ENCODE data around the gene ANKRD44.

ANKRD44 gene

DNA sequence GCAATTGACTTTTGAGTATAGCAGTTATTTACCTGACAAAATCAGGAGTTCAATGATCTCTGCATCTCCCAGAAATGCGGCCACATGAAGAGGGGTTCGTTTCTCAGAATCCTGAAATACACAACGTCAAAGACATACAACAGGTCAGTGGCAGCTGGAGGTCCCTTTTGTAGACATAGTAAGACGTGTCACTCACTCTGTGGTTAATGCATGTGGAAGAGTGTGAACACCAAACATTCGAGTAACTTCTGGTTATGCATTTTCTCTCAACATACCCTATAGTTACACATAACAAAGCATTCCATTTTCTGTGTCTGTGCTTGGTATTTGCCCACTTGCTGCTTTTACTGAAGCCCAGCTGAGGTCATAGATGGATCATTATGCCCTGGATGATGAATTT, 163.6 kb downstream of the ANKRD44 start:
- Histone ChIP-seq H3K27me3 (replicated peaks; ENCODE audit: control insufficient read depth, insufficient read depth, low read length, poor library complexity, severe bottlenecking) (no peaks in the 10 kb centered on the region), H3K4me3 (ENCODE audit: insufficient read depth, low read depth, low read length, poor library complexity, severe bottlenecking) (no peak overlapping the region), H3K4me1 (ENCODE audit: control insufficient read depth, insufficient read depth, low read length, poor library complexity, severe bottlenecking) (peaks cover 18% of the 10 kb centered on the region), H3K9me3 (ENCODE audit: control insufficient read depth, low read length) (no peaks in the 10 kb centered on the region), H3K27ac (ENCODE audit: insufficient read depth, low read length, poor library complexity, severe bottlenecking) (peak overlapping the region; percentile 48), H3K36me3 (ENCODE audit: control insufficient read depth, insufficient read depth, low read length) (no peaks in the 10 kb centered on the region)
- DNase-seq = no peak

DNA sequence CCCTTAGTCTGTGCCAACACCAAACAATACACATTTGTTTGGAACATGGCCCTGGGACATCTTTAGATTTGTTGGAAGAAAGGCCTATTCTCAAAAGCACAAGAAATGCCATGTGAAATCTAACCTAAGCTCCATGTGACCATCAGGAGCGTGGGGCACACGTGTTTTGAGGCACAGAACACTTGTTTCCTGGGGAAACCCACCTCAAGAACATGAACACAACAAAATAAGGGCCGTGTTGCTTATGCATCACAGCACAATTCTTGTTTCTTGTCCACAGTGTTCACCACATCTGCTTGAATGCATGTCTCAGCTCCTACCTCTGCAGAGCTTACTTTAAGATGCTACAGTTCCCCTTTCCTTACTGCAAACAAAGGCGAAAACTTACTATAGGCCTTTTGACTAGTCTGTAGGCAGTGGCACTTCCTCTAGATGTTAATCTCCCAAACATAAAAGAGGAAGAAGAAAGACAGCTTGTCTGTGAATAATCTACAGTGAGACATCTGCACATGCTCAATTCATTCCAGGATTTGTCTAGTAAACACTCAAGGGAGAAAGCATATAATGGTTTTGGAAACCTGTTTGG, 165.0 kb downstream of the ANKRD44 start:
- Histone ChIP-seq H3K4me1 (ENCODE audit: control insufficient read depth, insufficient read depth, low read length, poor library complexity, severe bottlenecking) (peaks cover 27% of the 10 kb centered on the region), H3K27ac (ENCODE audit: insufficient read depth, low read length, poor library complexity, severe bottlenecking) (peak overlapping the region; percentile 48), H3K36me3 (ENCODE audit: control insufficient read depth, insufficient read depth, low read length) (no peaks in the 10 kb centered on the region), H3K4me3 (ENCODE audit: insufficient read depth, low read depth, low read length, poor library complexity, severe bottlenecking) (no peak overlapping the region), H3K9me3 (ENCODE audit: control insufficient read depth, low read length) (no peaks in the 10 kb centered on the region), H3K27me3 (replicated peaks; ENCODE audit: control insufficient read depth, insufficient read depth, low read length, poor library complexity, severe bottlenecking) (no peaks in the 10 kb centered on the region)
- DNase-seq = peak in 1 of 3 donors; percentile 12

DNA sequence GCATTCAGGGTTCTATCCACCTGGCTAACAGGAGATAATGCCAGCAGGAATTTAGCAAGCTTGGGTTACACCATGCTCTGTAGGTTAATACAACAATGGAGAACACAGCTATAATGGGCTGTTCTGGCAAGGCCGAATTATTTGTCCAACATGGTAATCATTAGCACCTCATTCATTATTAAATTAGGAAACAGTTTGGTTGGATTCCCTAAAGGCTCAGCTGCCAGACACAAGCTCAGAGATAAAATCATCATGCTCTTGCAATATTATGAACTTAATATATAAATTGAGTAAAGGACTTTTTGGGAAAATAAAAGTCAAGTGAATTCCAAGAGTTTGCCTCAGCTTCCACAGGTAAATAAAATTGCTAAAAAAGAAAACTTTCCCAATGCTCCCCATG, 166.4 kb downstream of the ANKRD44 start:
- H3K4me3 ChIP-seq (ENCODE audit: insufficient read depth, low read depth, low read length, poor library complexity, severe bottlenecking) = no peak overlapping the region

DNA sequence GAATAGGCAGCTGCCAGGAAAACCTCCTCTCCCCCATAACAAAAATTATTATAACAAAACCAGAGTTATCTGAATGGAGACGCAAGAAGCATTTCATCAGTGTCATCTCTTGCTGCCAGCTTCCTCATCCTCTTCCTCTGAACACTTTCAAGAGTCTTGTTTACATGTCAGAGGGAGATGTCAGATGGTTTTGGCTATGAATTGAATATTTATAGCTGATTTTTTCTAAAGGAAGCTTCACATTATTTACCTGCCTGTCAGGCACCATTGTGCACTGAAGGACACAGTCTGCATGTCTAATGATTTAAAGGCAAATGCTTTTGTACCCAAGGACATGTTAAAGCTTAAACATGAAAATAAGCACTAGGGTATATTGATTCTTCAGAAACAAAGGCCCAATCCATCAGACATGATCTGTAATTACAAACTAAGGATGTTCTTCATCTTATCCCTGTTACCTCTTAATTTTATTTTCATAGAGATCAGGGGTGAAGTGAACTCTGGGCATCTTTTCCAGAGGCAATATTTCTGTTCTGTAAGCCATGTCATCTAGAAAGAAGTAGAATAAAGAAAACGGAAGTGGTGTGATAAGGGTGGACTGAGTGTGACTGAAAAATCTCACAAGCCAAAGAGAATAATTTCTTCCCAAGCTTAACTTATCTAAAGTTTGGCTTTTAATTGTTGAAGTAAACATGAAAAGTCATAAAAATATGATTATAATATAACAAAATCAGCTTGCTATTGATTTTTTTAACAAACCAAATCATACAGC, 168.7 kb downstream of the ANKRD44 start:
- Histone ChIP-seq H3K36me3 (ENCODE audit: control insufficient read depth, insufficient read depth, low read length) (no peaks in the 10 kb centered on the region), H3K9me3 (ENCODE audit: control insufficient read depth, low read length) (no peaks in the 10 kb centered on the region), H3K4me3 (ENCODE audit: insufficient read depth, low read depth, low read length, poor library complexity, severe bottlenecking) (no peak overlapping the region), H3K27me3 (replicated peaks; ENCODE audit: control insufficient read depth, insufficient read depth, low read length, poor library complexity, severe bottlenecking) (no peaks in the 10 kb centered on the region), H3K4me1 (ENCODE audit: control insufficient read depth, insufficient read depth, low read length, poor library complexity, severe bottlenecking) (peaks cover 51% of the 10 kb centered on the region), H3K27ac (ENCODE audit: insufficient read depth, low read length, poor library complexity, severe bottlenecking) (no peak overlapping the region)
- no peak for DNase-seq

More for the DNA sequence above, 166.4 kb downstream of the ANKRD44 start:
- no peaks in the 10 kb centered on the region for H3K36me3 ChIP-seq (ENCODE audit: control insufficient read depth, insufficient read depth, low read length)
- peaks cover 33% of the 10 kb centered on the region for H3K4me1 ChIP-seq (ENCODE audit: control insufficient read depth, insufficient read depth, low read length, poor library complexity, severe bottlenecking)
- no peak for DNase-seq
- H3K27me3 ChIP-seq (replicated peaks; ENCODE audit: control insufficient read depth, insufficient read depth, low read length, poor library complexity, severe bottlenecking) = no peaks in the 10 kb centered on the region
- H3K27ac ChIP-seq (ENCODE audit: insufficient read depth, low read length, poor library complexity, severe bottlenecking) = peak overlapping the region; percentile 5
- H3K9me3 ChIP-seq (ENCODE audit: control insufficient read depth, low read length) = no peaks in the 10 kb centered on the region

DNA sequence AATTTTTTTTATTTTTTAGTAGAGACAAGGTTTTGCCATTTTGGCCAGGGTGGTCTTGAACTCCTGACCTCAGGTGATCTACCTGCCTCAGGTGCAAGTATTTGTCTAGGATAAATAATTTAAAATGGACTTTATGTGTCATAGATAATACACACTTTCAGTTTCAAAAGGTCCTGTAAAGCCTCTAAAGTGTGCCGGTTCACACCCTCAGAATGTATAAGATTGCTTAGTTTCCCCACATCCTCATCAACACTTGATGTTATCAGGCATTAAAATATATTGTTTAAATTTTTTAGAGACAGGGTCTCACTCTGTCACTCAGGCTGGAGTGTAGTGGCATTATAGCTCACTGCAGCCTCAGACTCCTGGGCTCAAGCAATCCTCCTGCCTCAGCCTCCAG, 170.5 kb downstream of the ANKRD44 start:
- peaks cover 54% of the 10 kb centered on the region for H3K4me1 ChIP-seq (ENCODE audit: control insufficient read depth, insufficient read depth, low read length, poor library complexity, severe bottlenecking)
- no peak overlapping the region for H3K27ac ChIP-seq (ENCODE audit: insufficient read depth, low read length, poor library complexity, severe bottlenecking)
- no peak for DNase-seq
- peaks cover 10% of the 10 kb centered on the region for H3K36me3 ChIP-seq (ENCODE audit: control insufficient read depth, insufficient read depth, low read length)
- no peaks in the 10 kb centered on the region for H3K9me3 ChIP-seq (ENCODE audit: control insufficient read depth, low read length)
- H3K27me3 ChIP-seq (replicated peaks; ENCODE audit: control insufficient read depth, insufficient read depth, low read length, poor library complexity, severe bottlenecking) = no peaks in the 10 kb centered on the region
- no peak overlapping the region for H3K4me3 ChIP-seq (ENCODE audit: insufficient read depth, low read depth, low read length, poor library complexity, severe bottlenecking)

DNA sequence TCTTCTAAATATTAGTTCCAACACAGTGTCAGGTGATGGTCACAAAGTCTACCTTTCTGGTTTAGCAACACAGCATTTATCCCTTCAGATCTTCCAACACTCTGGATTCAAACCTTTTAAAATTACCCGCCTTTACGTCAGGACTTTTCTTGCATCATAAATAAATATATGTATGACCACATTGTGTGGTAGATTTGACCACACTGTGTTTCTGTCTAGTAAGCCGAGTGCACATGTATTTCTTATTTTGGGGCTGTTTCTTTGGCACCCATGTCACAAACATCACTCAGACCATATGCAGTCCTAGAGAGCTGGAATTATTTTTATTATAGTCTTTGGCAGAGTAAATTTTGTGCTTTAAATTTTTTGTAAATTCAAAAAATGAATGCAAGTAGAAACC, 172.1 kb downstream of the ANKRD44 start:
- Histone ChIP-seq H3K36me3 (ENCODE audit: control insufficient read depth, insufficient read depth, low read length) (peaks cover 19% of the 10 kb centered on the region), H3K27me3 (replicated peaks; ENCODE audit: control insufficient read depth, insufficient read depth, low read length, poor library complexity, severe bottlenecking) (no peaks in the 10 kb centered on the region), H3K27ac (ENCODE audit: insufficient read depth, low read length, poor library complexity, severe bottlenecking) (peak overlapping the region; percentile 26), H3K4me1 (ENCODE audit: control insufficient read depth, insufficient read depth, low read length, poor library complexity, severe bottlenecking) (peaks cover 54% of the 10 kb centered on the region), H3K9me3 (ENCODE audit: control insufficient read depth, low read length) (no peaks in the 10 kb centered on the region), H3K4me3 (ENCODE audit: insufficient read depth, low read depth, low read length, poor library complexity, severe bottlenecking) (no peak overlapping the region)
- no peak for DNase-seq

DNA sequence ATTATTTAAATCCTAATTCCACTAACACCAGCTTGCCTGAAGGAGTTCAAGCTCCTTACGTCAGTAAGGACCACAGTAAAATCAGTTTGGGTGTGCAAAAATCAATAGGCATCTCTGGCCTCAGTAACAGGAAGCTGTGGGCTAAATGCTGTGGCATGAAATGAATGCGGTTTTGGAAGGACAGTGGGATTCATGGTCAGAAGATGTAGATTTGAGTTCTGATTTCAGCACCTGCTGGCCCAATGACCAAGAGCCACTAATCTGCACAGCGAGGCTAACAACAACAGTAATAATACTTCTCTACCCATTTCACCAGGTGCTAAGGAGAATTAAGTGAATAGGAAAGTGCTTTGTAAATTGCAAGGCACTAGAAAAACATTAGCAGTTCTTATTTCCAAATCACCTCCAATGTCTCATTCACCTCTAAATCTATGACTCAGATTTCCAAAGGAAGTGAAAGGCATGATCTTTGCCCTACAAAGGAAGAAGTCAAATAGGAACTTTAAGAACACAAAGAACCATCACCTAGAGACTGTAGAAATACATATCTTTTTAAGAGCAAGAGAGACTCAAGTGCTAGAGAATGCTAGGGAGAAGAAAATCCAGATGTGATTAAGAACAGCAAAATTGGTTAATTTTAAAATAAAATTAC, 172.6 kb downstream of the ANKRD44 start:
- Histone ChIP-seq H3K9me3 (ENCODE audit: control insufficient read depth, low read length) (no peaks in the 10 kb centered on the region), H3K36me3 (ENCODE audit: control insufficient read depth, insufficient read depth, low read length) (peaks cover 22% of the 10 kb centered on the region)

DNA sequence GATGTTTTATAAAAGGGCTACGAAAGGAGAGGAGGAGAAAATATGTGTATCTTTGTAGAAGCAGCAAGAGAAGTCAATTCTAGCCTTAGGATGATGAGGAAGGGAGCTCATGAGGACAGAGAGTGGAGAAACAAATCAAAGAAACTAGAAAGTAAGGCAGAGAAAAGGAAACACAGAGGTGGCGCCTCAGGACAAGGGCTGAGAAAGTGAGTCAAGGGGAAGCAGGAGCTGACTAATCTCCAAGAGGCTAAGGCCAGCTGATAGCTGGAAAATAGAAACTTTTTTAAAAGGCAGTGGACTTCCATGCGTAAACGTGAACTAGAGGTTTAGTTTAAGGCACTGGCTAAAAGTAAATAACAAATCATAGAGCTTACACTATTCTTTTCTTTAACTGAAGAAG, 173.3 kb downstream of the ANKRD44 start:
- no peak for DNase-seq
- H3K4me3 ChIP-seq (ENCODE audit: insufficient read depth, low read depth, low read length, poor library complexity, severe bottlenecking) = no peak overlapping the region
- H3K27ac ChIP-seq (ENCODE audit: insufficient read depth, low read length, poor library complexity, severe bottlenecking) = peak overlapping the region; percentile 26
- H3K27me3 ChIP-seq (replicated peaks; ENCODE audit: control insufficient read depth, insufficient read depth, low read length, poor library complexity, severe bottlenecking) = no peaks in the 10 kb centered on the region
- peaks cover 24% of the 10 kb centered on the region for H3K36me3 ChIP-seq (ENCODE audit: control insufficient read depth, insufficient read depth, low read length)
- H3K9me3 ChIP-seq (ENCODE audit: control insufficient read depth, low read length) = no peaks in the 10 kb centered on the region
- peaks cover 54% of the 10 kb centered on the region for H3K4me1 ChIP-seq (ENCODE audit: control insufficient read depth, insufficient read depth, low read length, poor library complexity, severe bottlenecking)

More for the DNA sequence above, 172.6 kb downstream of the ANKRD44 start:
- Histone ChIP-seq H3K4me1 (ENCODE audit: control insufficient read depth, insufficient read depth, low read length, poor library complexity, severe bottlenecking) (peaks cover 54% of the 10 kb centered on the region), H3K27me3 (replicated peaks; ENCODE audit: control insufficient read depth, insufficient read depth, low read length, poor library complexity, severe bottlenecking) (no peaks in the 10 kb centered on the region), H3K4me3 (ENCODE audit: insufficient read depth, low read depth, low read length, poor library complexity, severe bottlenecking) (no peak overlapping the region), H3K27ac (ENCODE audit: insufficient read depth, low read length, poor library complexity, severe bottlenecking) (peak overlapping the region; percentile 26)
- DNase-seq = no peak

DNA sequence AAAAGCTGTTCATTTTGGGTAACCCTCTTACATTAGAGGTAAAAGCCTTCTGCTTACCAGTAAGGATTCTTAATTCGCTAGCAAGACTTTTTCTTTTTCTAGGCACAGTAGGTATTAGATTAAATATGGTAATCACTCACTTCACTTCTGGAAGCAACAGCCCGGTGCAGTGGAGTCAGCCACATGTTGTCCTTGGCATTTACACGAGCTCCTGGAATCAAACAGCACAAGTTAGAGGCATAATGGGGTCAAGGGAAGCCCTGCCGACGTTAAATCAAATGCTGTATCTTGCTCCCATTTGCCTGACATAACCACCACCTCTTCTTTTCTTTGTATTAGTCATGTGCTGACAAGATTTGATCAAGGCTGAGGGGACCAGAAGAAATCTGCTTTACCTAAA, 174.1 kb downstream of the ANKRD44 start:
- H3K4me1 ChIP-seq (ENCODE audit: control insufficient read depth, insufficient read depth, low read length, poor library complexity, severe bottlenecking) = peaks cover 49% of the 10 kb centered on the region
- DNase-seq = no peak
- no peaks in the 10 kb centered on the region for H3K27me3 ChIP-seq (replicated peaks; ENCODE audit: control insufficient read depth, insufficient read depth, low read length, poor library complexity, severe bottlenecking)
- no peak overlapping the region for H3K4me3 ChIP-seq (ENCODE audit: insufficient read depth, low read depth, low read length, poor library complexity, severe bottlenecking)
- H3K9me3 ChIP-seq (ENCODE audit: control insufficient read depth, low read length) = no peaks in the 10 kb centered on the region
- peak overlapping the region; percentile 26 for H3K27ac ChIP-seq (ENCODE audit: insufficient read depth, low read length, poor library complexity, severe bottlenecking)
- H3K36me3 ChIP-seq (ENCODE audit: control insufficient read depth, insufficient read depth, low read length) = peaks cover 24% of the 10 kb centered on the region

DNA sequence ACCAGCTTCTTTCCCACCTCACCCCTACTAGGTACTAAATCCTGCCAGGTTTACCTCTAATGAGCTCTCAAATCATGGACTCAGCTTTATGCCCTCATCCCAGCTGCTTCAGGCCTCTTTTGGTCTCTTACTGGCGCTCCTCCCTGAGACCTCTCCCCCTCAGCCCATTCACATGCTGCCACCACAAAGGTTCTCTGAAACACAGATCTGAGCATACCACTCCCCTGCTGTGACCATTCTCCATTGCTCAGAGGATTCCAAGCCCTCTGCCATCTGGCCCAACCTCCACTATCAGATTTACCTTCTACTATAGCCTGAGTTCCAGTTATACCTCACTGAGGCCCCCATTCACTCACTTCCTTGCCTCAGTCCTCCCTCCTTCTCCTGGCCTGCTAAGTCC, 174.8 kb downstream of the ANKRD44 start:
- H3K36me3 ChIP-seq (ENCODE audit: control insufficient read depth, insufficient read depth, low read length) = peaks cover 24% of the 10 kb centered on the region
- no peak for DNase-seq
- no peak overlapping the region for H3K4me3 ChIP-seq (ENCODE audit: insufficient read depth, low read depth, low read length, poor library complexity, severe bottlenecking)
- H3K27ac ChIP-seq (ENCODE audit: insufficient read depth, low read length, poor library complexity, severe bottlenecking) = peak overlapping the region; percentile 34
- H3K9me3 ChIP-seq (ENCODE audit: control insufficient read depth, low read length) = no peaks in the 10 kb centered on the region
- peaks cover 49% of the 10 kb centered on the region for H3K4me1 ChIP-seq (ENCODE audit: control insufficient read depth, insufficient read depth, low read length, poor library complexity, severe bottlenecking)
- H3K27me3 ChIP-seq (replicated peaks; ENCODE audit: control insufficient read depth, insufficient read depth, low read length, poor library complexity, severe bottlenecking) = no peaks in the 10 kb centered on the region
